Prostate gland (tissue), 2 donors: ENCODE results near the gene PLEKHH3. TPM values are rescaled to one million over a fixed set of nuclear protein-coding genes. Genes with fewer than 3 reads are reported as not detected.

ENCODE experiments used
- DNase-seq: peaks from one replicate; pipeline ENCODE4 v3.0.0-alpha.2; 2019; ENCODE audit warnings: low spot score
- H3K27ac ChIP-seq, 2 donors: fragments of 200-600 bp; sonication (generic); 2 replicates each; pipeline ENCODE4 v1.5.1; 2017 to 2019
- H3K27me3 ChIP-seq: fragments of 200-600 bp; sonication (generic); replicated peaks from 2 replicates; pipeline ENCODE4 v1.5.1; 2019; ENCODE audit not compliant: insufficient read depth
- H3K36me3 ChIP-seq, 2 donors: fragments of 200-600 bp; sonication (generic); 1 replicate in 1 of 2; 2 replicates in 1 of 2; pipeline versions ENCODE4 v1.5.1 to v1.8.1; 2017 to 2019
- H3K4me1 ChIP-seq: fragments of 200-600 bp; sonication (generic); replicated peaks from 2 replicates; pipeline ENCODE4 v1.5.1; 2019
- H3K4me3 ChIP-seq, 2 donors: fragments of 200-600 bp; sonication (generic); 2 replicates each; pipeline ENCODE4 v1.5.1; 2017 to 2019
- H3K9me3 ChIP-seq: fragments of 200-600 bp; sonication (generic); 2 replicates; pipeline ENCODE4 v1.5.1; 2017
- CTCF ChIP-seq, 4 experiments: fragments of 200-600 bp in 2 of 4; fragments of 450-650 bp in 2 of 4; sonication (generic) in 2 of 4; IDR thresholded peaks; 1 replicate in 3 of 4; 2 replicates in 1 of 4; pipeline ENCODE4 v1.5.1; 2016 to 2019; ENCODE audit warnings: antibody characterized with exemption in 4 of 4, mild to moderate bottlenecking in 2 of 4, moderate library complexity in 2 of 4
- POLR2A ChIP-seq: fragments of 450-650 bp; IDR thresholded peaks from one replicate; pipeline ENCODE4 v1.6.1; 2016; ENCODE audit warnings: antibody characterized with exemption, mild to moderate bottlenecking
- POLR2AphosphoS5 ChIP-seq: sonication (generic); formaldehyde crosslinking; IDR thresholded peaks from one replicate; pipeline ENCODE4 v1.6.1; 2017; ENCODE audit warnings: antibody characterized with exemption
- WGBS: methylation state at CpG from one replicate; pipeline ENCODE4 v1.1.5; 2018; 5-methylcytosine and 5-hydroxymethylcytosine counted together
- intact Hi-C: fragments of 100-400 bp; cut with DNase I; formaldehyde crosslinking; loops from one replicate; pipeline ENCODE4 v1.14.2; 2022
- total RNA-seq, 2 donors: library from RNA; depleted of rRNA; stranded (reverse); fragments of >200 nt; gene quantifications; one replicate each; pipeline ENCODE4 v1.1.0, GENCODE V29; 2016

PLEKHH3 gene
- total RNA-seq, 2 donors from 2014 or later = 87.4 to 102 TPM

GRCh38 chr17:42709561-42709960 is 32.8 kb upstream of the PLEKHH3 start:
- WGBS = 64% methylated on average over 2 of the region's 2 CpGs
- TF ChIP-seq CTCF (IDR thresholded peaks at IDR 0.05) (no peak), POLR2AphosphoS5 (no peak), POLR2A (no peak)
- Histone ChIP-seq H3K4me3 (no peak overlapping the region), H3K27me3 (no peaks in the 10 kb centered on the region), H3K36me3 (peaks cover 27 to 37% of the 10 kb centered on the region in 2 donors), H3K27ac (no peak overlapping the region), H3K9me3 (no peaks in the 10 kb centered on the region), H3K4me1 (no peaks in the 10 kb centered on the region)
- intact Hi-C loops = no loop called here
- no peak for DNase-seq

- H3K27ac ChIP-seq = no peak overlapping the region
- no peaks in the 10 kb centered on the region for H3K9me3 ChIP-seq
- H3K27me3 ChIP-seq = no peaks in the 10 kb centered on the region
- H3K4me1 ChIP-seq = no peaks in the 10 kb centered on the region
- TF ChIP-seq POLR2AphosphoS5 = no peak
- TF ChIP-seq CTCF (IDR thresholded peaks at IDR 0.05) = no peak
- TF ChIP-seq POLR2A = no peak
- no peak overlapping the region for H3K4me3 ChIP-seq
- WGBS = 93% methylated on average over 3 of the region's 3 CpGs
- intact Hi-C loops = no loop called here
- no peak for DNase-seq
- H3K36me3 ChIP-seq = peaks cover 27 to 37% of the 10 kb centered on the region in 2 donors
Measured at GRCh38 chr17:42708588-42708987, 31.8 kb upstream of the PLEKHH3 start.

DNA sequence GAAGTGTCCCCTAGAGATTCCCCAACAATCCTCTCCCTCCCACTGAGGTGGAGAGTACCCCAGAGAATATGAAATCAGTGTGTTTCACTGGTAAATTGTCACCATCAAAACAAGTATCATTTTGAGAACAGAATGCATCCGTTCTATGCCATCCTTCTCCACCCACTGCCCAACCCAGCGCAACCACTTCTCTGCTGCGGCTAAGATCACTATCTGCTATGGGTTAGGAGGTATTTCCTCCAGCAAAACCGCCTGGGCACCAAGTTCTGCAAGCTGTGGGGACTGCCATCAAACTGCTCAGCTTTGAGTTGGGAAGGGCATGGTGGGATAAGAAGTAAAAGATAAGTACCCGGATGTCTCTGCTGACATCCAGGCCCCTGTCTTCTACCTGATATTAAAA is 29.9 kb upstream of the PLEKHH3 start:
- no peak overlapping the region for H3K27ac ChIP-seq
- intact Hi-C loops = no loop called here
- DNase-seq = no peak
- no peaks in the 10 kb centered on the region for H3K9me3 ChIP-seq
- no peak overlapping the region for H3K4me3 ChIP-seq
- H3K27me3 ChIP-seq = no peaks in the 10 kb centered on the region
- TF ChIP-seq POLR2A (no peak), POLR2AphosphoS5 (no peak)
- peaks cover 24 to 39% of the 10 kb centered on the region in 2 donors for H3K36me3 ChIP-seq
- WGBS = 81% methylated on average over 5 of the region's 5 CpGs
- no peaks in the 10 kb centered on the region for H3K4me1 ChIP-seq

GRCh38 chr17:42704837-42705494 is 28.2 kb upstream of the PLEKHH3 start:
- Histone ChIP-seq H3K36me3 (peaks cover 20 to 38% of the 10 kb centered on the region in 2 donors), H3K4me1 (no peaks in the 10 kb centered on the region), H3K27me3 (no peaks in the 10 kb centered on the region), H3K9me3 (no peaks in the 10 kb centered on the region), H3K4me3 (no peak overlapping the region), H3K27ac (no peak overlapping the region)
- intact Hi-C loops = no loop called here
- 87% methylated on average over 8 of the region's 8 CpGs for WGBS
- no peak for DNase-seq
- no peak for TF ChIP-seq POLR2A
- TF ChIP-seq POLR2AphosphoS5 = no peak
- TF ChIP-seq CTCF (IDR thresholded peaks at IDR 0.05) = no peak

GRCh38 chr17:42704490-42704836 is 27.7 kb upstream of the PLEKHH3 start:
- TF ChIP-seq CTCF (IDR thresholded peaks at IDR 0.05) (no peak), POLR2AphosphoS5 (no peak), POLR2A (no peak)
- Histone ChIP-seq H3K4me1 (no peaks in the 10 kb centered on the region), H3K4me3 (no peak overlapping the region), H3K27ac (no peak overlapping the region), H3K27me3 (no peaks in the 10 kb centered on the region), H3K36me3 (peaks cover 19 to 38% of the 10 kb centered on the region in 2 donors), H3K9me3 (no peaks in the 10 kb centered on the region)
- 97% methylated on average over 5 of the region's 5 CpGs for WGBS
- intact Hi-C loops = no loop called here
- no peak for DNase-seq
